Left renal pelvis (tissue), 4 donors: ENCODE data around the gene FADS2. TPM values are rescaled to one million over a fixed set of nuclear protein-coding genes. Genes with fewer than 3 reads are reported as not detected.

ENCODE experiments used
- DNase-seq, 4 donors: peaks; one replicate each; pipeline ENCODE4 v3.0.0-alpha.2; 2013; ENCODE audit warnings: low read depth in 4 of 4, low spot score in 3 of 4
- polyA plus RNA-seq, 4 donors: library from polyadenylated mRNA; unstranded; fragments of 120-200 nt; gene quantifications; one replicate each; pipeline ENCODE4 v1.2.1, GENCODE V29; 2013; ENCODE audit not compliant: insufficient read length in 4 of 4

The FADS2 gene
- polyA plus RNA-seq, 4 donors, result 83.8 to 142 (median 96.2) TPM

DNA sequence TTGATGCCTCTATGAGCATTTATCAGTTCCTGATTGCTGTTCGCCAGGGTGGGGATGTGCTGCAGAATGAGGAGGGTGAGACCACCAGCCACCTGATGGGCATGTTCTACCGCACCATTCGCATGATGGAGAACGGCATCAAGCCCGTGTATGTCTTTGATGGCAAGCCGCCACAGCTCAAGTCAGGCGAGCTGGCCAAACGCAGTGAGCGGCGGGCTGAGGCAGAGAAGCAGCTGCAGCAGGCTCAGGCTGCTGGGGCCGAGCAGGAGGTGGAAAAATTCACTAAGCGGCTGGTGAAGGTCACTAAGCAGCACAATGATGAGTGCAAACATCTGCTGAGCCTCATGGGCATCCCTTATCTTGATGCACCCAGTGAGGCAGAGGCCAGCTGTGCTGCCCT lies 32.6 kb upstream of the FADS2 start:
- no peak for DNase-seq

DNA sequence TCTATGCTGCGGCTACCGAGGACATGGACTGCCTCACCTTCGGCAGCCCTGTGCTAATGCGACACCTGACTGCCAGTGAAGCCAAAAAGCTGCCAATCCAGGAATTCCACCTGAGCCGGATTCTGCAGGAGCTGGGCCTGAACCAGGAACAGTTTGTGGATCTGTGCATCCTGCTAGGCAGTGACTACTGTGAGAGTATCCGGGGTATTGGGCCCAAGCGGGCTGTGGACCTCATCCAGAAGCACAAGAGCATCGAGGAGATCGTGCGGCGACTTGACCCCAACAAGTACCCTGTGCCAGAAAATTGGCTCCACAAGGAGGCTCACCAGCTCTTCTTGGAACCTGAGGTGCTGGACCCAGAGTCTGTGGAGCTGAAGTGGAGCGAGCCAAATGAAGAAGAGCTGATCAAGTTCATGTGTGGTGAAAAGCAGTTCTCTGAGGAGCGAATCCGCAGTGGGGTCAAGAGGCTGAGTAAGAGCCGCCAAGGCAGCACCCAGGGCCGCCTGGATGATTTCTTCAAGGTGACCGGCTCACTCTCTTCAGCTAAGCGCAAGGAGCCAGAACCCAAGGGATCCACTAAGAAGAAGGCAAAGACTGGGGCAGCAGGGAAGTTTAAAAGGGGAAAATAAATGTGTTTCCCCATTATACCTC lies 32.1 kb upstream of the FADS2 start:
- DNase-seq, result no peak

DNA sequence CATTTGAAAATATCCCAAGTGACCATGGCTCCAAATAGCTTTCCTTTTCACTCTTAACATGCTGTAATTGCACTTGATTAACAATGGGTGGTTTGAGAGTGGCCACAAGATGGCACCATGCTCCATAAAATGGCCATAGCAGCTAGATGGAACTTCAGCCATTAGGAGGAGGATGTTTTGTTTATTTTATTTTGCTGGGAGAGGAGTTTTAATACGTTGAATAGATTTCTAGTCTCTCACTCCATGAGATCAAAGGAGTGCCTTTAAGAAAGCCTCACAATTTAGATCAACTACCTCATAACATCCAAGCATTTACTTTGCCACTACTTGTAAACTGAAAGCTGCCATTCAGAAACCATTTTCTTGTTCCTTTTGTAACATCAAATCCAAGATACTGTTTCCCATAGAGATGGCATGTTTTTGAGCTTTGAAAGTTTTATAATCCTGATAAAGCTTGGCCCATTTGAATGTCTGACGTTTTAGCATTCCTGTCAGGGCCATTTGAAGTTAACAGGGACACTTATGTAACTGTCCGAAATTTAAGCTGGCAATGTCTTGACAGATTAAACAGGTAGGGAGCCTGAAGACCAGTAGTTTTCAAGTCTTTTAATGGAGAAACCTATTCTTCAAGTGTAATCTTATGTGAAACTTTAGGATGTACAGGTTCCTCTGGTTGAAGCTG lies 30.7 kb upstream of the FADS2 start:
- peak in 2 of 4 donors; percentile 64 to 67 for DNase-seq

DNA sequence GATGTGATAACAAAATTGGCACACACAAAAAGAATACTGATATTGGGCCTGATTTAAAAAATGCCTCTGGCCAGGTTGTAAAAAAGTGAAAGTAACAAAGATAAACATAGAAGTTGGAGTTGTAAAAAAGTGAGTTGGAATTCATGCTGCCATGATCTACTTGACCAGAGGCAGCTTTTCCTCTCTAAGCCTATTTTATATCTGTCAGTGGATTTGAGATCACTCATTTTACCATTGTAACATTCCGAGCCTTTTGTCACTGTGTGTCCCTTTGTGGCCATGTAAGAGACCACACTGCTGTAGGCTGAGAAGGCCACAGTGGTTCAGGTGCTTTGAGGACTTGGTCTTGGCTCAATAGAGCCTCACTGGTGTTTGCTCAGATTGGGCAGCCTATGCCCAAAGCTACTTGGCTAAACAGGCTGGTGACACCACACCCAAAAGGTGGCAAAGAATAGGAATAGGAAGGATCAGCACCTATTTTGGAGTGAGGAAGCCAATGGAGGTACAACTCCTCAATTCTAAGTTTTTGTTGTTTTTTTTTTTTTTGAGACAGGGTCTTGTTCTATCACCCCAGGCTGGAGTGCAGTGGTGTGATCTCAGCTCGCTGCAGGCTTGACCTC lies 28.3 kb upstream of the FADS2 start:
- no peak for DNase-seq

DNA sequence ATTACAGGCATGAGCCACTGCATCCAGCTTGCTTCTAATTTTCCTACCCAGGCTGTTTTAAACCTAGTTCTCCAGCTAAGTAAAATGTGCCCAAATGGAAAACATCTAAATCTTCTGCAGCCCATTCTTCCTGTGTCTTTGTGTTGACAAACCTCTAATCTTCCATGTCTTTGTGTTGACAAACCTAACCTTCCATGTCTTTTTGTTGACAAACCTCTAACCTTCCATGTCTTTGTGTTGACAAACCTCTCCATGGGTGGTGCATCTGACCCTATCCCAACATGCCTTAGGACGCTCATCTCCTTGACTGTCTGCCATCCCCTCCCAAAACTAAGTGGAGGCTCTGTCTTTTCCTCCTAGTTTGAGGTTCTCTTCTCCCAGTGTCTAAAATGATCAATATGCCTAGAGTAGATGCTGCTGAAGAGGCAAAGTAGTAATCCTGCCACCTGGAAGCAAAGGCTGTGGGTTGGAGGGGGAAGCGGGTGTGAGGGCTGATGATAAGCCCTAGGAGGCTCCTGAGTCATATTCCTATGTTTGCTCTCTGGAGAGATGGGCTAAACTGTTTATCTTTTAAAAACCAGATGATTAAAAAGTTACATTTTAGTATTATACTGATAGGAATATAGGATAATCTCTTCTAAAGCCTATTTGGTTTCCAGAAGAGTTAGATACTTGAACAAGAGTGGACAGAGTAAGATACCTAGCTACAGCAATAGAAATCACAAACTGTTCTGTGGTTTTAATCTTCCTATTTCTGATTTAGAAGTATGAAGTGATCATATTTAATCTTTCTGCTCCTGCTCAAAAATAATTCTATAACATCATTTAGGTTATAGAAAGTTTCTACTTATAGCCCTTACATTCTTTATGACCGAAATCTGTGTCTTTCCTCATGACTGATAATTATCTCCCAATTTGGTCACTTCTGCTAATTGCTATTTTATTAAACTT lies 27.5 kb upstream of the FADS2 start:
- no peak for DNase-seq

DNA sequence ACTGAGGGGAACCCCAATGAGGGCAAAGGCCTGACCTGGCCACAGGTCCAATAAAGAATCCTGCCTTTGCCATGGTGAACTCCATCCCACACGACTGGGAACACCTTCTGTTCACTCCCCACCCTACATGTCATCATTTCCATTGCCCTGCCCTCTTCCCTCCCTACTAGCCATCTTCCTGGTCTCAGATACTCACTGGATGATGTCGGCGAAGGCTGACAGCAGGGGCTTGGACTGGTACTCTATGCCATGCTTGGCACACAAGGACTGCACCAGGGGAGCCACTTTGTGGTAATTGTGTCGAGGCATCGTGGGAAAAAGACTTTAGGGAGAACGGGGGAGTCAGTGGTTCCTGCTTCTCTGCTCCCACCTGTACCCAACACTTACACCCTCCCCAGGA lies 25.5 kb upstream of the FADS2 start:
- DNase-seq, result no peak

DNA sequence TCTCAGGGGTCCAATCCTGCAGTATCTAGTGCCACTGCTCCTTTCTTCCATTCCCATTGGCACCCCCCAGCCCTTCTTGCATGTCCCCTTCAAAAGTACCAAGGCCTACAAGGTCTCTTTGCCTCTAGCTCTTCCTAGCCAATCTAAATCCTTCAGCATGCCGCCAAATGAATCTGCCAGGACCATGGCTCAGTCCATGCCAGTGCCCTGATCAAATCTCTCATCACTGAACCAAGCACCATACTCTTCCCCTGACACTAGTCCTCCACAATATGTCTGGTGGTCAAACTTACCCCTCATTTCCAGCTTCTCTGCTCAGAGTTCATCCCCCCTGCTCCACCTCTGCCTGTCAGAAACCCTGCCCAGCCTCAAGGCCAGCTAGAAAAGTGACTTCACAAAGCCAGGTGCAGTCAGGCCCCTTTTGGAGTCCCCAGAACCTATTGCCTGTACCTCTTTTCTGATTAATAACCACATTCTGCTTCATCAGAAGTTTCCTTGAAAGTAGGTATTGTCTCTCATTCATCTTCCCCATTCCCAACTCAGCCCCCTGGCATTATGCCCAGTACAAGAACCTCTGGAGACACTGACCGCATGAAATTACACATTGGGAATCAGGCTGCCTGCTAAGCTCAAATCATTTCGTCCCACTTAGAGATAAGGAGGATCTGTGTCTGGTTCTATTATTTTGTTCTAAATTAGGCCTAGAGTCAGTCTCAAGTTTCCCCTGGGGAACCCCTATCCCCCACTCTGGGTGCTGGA lies 24.0 kb upstream of the FADS2 start:
- DNase-seq, result no peak

DNA sequence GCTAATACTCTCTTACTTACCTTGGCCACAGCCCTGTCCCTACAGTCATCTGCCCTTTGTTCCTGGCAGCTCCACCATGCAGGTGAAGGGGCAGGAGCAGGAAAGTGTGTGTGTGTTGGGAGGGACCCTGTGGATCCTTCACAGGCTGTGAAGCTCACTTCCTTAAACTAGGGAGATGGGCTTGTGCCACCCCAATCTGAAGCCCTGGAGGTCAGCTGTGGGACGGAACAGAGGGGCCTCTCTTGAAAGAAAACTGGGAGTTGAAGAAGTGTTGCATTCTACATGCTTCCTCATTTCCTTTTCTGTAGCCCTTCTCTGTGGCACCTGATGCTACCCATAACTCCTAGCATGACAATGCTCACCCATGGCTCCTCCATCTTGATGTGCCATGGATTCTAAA lies 23.0 kb upstream of the FADS2 start:
- no peak for DNase-seq

DNA sequence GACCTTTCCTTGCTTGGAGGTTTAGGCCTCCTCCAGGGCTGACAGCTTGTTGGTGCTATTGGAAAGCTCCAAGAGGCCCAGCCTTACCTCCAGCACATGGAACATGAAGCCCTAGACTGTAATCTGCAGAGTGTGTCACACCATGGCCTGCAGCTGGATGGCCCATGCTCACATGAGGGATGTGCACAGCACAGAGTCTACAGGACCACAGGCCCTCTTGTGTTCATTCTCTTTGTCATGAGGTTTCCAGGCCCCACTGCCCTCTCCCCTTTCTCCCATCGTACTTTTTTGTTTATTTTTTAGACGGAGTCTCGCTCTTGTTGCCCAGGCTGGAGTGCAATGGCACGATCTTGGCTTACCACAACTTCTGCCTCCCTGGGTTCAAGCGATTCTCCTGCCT lies 21.3 kb upstream of the FADS2 start:
- no peak for DNase-seq

DNA sequence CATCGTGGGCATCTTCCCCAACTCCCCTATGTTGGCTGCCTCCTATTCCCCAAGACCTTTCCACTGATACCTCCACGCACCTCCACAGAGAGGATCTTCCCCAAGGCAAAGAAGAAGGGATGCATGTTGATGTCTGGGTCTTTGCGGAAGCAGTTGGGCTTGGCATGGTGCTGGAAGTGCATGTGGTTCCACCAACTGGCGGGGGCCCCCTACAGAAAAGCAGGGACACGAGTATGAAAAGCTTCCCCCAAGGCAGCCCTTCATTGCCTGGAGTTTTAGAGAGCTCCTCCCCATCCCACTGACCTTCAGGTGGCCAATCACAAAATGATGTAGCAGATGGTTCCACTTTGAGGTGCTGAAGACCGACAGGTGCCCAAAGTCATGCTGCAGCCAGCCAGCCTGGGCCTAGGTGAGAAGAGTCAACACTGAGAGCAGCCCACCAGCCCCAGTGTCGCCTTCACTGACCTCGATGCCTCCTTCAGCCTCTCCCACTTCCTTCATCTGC lies 17.4 kb upstream of the FADS2 start:
- no peak for DNase-seq

DNA sequence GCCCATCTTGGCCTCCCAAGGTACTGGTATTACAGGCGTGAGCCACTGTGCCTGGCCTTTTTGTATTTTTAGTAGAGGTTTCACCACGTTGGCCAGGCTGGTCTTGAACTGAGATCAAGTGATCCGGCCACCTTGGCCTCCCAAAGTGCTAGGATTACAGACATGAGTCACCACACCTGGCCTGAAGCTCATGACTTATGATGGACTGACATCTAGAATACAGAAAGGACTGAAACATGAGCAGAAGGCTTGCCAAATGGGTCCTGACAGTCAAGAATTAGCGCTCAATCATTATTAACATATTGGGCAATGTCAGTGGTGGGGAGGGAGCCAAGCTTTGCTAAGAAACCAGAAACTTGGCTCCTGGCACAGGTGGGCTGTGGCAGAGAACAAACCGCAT lies 16.3 kb upstream of the FADS2 start:
- DNase-seq, result no peak

DNA sequence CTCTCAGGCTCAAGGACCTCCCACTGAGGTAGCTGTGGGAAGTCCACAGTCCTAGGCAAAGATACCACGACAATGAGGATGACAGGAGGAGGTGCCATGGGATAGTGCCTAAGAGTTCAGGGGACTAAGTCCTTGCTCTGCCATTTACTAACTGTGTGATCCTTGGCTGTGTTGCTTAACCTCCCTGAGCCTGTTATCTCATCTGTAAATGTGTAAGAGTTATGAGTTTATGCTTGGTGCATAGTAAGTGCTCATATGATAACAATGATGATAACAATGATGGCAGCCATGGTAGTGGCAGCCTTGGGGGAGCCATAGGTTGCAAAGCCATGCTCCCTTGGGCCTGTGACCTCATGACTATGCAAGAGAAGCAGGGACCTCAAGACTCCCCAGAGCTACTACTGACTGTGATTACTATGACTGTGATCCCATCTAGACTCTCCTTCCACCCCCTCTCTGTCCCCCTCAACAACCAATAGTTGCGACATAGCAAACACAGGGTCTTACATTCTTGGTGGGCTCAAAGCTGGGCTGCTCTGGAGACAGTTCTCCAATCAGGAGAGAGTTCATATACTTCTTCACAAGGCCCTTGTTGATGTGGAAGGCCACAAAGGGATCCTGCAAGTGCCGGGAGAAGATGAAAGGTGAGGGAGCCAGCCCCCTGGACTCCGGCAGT lies 15.2 kb upstream of the FADS2 start:
- DNase-seq, result no peak

DNA sequence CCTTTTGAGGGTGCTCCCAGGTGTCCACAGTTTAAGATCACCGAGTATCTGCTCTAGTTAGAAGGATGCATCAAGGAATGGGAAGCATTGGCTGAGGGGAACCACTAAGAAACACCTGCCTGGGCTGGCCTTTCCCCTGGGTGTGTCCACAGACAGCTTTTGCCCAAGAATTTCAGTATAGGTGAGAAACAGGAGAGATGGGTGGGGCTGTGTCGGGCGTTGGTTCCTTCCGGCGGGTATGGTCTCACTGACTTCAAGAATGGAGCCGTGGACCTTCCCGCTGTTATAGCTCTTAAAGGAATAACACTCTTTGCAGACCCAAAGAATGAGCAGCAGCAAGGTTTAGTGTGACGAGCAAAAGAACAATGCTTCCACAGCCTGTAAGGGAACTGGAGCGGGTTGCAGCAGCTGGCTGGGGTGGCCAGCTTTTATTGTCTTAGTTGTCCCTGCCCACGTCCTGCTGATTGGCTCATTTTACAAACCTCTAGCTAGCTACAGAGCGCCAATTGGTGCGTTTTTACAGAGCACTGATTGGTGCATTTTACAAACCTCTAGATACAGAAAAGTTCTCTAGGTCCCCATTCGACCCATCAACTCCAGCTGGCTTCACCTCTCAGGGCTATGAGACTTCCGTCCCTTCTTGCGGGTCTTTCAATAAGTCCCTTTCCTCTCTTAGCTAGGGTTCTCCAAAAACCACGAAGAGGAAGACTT lies 13.7 kb upstream of the FADS2 start:
- no peak for DNase-seq

DNA sequence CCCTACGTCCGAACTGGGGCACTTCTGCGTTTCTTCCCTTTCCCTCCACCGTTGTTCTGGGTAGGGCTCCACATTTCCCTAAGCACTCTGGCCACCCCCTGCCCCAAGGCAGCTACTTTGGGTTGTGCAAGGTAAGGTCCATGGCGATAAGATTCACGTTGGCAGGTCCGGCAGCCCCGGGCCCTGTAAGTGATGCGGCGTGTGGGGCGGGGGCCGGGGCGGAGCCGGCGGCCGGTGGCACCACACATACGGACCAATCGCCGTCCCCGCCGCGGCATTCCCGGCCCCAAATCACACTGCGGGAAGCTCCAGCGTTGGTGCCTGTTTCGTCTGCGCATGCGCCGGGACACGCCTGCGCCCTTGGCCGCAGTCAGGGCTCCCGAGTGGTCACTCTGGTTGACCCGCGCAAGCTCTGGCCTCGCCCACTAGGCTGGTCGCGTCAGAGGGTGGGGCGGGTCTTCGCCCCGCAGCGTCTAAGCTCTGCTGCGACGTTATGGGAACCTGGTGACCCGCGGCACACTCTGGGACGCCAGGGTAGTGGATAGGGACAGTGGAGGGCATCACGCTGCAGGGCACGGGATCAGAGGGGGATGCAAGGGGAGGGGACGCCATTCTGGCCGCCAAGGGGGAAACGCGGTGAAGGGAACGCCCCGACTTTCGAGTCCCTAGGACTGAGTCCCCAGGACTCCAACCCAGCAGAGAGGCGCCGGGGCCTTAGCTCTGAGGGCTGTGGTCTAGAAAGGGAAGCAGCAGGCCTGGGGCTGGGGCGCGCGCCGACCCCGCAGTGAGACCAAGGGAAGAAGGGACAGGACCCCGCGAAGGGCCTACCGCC lies 12.9 kb upstream of the FADS2 start:
- peak; percentile 81 to 87 (median 83) for DNase-seq

DNA sequence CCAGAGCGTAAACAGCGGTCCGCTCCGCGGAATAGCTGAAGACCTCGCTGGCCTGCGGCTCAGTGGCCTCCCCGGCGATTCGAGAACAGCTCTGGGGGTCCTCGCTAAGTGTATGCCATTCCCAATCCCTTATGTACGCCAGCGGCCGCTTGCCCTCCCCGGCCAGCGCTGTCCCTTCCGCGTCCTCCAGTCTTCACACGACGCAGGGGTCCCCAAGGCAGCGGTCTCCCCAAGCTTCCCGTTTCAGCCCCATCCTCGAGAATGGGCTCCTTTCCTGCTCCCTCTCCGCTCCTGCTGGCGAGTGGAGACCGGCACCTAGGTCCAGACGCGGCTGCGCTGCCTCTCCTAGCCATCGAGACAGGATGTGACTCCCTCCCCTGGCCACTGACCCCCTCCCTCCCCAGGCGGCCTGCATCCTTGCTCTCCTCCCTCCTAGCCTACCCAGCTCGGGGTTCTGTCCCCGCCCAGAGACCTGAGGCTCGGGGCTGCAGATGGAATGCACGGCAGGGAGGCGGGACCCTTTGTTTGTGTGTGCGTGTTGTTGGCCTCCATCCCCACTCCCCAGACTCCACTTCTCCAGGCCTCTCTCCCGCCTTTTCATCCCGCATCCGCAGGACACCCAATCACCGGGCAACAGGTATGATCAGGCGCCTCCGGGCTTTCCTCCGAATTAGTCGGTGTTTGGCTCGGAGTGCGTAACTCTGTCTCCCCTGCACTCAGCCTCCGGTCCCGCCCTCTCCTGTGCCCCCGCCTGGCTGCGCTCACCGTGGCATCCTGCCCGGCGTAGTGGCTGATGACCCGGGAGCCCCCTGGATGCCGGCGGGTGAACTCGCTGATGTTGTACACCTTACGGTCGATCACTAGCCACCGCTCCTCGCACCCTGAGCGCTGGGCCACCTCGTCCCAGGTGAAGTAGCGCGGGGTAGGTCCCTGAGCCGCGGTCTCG lies 12.0 kb upstream of the FADS2 start:
- DNase-seq, result peak in 1 of 4 donors; percentile 53

DNA sequence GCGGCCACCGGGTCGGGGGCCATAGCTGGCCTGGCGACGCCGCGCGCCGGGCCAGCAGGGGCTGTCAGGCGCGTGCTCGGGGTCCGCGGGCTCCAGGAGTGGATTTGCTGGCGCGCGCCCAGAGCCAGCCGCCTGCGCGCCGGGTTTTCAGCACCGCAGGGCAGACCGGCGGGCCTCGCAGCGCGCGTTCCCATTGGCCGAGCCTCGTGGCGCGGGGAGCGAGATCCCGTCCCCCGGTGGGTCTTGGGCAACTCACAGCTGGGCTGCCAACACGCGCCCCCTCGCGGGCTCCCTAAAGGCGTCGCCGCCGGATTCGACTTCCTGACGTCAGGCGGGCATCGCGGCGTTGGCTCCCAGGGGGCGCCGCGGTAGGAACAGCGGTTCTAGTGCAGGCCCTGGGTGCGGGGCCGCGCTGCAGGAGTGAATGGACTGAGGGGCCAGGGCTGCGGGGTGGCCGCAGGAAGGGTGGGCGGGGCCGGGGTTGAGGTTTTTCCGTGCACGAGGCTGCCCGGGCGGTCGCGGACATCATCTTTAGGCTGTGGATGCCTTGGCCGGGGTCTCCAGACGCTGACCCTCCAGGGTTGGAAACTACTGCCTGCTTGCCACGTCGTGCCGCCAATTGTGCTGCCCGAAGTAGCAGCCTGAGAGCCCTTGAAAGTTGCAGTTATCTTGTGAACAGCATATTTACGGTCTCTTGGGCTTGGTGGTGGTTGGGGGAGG lies 11.2 kb upstream of the FADS2 start, which contains the start of gene FADS1:
FADS1 (minus strand) TSS at position 268 of the 720 bp plus-strand sequence; CDS start at position 194, 74 bp downstream.
- DNase-seq, result peak; percentile 76 to 88 (median 80)
